NCI-H1105 (cell line): ENCODE measurements around the gene THAP5.

Source experiments
- DNase-seq: peaks from one replicate; lab custom pipeline; 2025; lab: John Stamatoyannopoulos, UW

Gene THAP5, protein sequence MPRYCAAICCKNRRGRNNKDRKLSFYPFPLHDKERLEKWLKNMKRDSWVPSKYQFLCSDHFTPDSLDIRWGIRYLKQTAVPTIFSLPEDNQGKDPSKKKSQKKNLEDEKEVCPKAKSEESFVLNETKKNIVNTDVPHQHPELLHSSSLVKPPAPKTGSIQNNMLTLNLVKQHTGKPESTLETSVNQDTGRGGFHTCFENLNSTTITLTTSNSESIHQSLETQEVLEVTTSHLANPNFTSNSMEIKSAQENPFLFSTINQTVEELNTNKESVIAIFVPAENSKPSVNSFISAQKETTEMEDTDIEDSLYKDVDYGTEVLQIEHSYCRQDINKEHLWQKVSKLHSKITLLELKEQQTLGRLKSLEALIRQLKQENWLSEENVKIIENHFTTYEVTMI

DNA sequence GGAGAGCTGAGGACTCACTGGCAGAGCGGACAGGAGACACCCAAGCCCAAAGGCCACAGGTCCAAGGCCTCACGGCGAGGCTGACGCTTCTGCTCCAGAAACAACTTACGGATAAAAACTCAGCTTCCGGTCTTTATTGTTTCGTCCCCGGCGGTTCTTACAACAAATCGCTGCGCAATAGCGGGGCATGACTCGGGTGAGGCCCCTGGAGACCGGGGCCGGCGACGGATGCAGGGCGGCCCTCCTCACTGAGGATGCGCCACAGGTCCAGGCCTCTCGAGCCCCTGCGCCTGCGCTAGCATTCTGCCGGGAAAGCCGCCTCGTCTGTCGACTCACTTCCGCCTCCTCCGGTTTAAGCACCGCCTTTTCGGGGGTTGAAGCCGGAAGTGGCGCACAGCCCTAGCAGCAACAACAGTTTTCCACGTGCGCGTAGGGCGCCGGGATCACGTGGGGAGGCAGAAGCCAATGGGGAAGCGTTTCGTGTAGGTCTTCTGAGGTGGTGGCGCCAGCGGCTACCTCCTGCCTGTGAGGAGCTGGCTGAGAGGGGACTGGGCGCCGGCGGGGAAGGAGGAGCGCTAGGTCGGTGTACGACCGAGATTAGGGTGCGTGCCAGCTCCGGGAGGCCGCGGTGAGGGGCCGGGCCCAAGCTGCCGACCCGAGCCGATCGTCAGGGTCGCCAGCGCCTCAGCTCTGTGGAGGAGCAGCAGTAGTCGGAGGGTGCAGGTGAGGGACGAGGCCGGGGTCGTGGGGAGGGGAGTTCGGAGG is at the start of gene THAP5, which contains the start of gene DNAJB9:
Gene THAP5 (minus strand): TSS at position 326 of the 765 bp plus-strand sequence. CDS start 137 bp downstream, at position 189.
Gene DNAJB9 (plus strand): TSS at position 494 of the 765 bp plus-strand sequence. CDS start 1,853 bp downstream, outside the sequence.
- DNase-seq: peak; percentile 100

DNA sequence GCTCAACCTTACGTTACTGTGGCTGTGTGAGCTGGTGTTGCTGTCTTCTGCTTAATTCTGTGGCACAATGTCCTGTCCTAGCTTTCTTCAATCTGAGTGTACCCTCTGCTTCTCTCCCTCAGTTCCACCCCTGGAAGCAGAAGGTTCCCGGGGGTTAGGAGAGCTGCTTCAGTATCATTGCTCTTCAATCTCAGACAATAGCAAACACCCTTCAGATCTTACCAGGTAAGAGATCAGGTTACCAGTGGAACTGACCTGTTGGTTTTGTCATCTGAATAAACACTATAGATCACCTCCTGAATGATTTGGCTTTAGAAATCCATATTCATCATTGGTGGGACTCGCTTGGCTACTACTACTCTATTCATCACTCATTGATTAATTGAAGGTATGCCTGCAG is 48.5 kb upstream of the THAP5 start:
- no peak for DNase-seq

DNA sequence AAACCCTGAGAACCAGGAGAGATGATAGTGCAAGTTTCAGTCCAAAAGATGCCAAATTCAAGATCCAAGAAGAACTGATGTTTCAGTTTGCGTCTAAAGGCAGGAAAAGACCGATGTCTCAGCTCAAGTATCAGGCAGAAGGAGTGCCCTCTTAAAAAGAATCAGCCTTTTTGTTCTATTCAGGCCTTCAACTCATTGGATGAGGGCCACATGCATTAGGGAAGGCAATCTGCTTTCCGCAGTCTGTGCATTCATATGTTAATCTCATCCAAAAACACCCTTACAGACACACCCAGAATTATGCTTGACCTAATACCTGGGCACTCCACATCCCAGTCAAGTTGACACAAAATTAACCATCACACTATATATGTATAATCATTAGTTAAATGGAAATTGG is 45.4 kb upstream of the THAP5 start:
- DNase-seq: no peak

DNA sequence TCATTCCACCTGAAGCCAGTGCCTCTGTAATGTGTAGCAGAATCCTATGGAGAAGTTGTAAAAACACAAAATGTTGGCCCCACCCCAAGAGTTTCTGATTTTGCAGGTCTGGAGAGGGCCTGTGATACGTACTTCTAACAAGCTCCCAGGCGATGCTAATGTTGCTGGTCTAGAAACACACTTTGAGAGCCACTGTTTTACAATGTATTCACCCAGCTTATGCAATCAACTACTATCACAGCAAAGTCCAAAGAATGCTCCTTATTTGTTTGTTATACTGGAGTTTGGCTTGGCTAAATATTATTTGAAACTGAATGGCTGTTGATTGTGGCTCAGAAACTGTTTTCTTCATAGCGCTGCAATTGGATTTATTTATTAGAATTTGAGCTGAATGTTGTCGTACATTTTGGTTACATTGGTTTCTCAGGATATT is 44.5 kb upstream of the THAP5 start:
- DNase-seq: no peak

DNA sequence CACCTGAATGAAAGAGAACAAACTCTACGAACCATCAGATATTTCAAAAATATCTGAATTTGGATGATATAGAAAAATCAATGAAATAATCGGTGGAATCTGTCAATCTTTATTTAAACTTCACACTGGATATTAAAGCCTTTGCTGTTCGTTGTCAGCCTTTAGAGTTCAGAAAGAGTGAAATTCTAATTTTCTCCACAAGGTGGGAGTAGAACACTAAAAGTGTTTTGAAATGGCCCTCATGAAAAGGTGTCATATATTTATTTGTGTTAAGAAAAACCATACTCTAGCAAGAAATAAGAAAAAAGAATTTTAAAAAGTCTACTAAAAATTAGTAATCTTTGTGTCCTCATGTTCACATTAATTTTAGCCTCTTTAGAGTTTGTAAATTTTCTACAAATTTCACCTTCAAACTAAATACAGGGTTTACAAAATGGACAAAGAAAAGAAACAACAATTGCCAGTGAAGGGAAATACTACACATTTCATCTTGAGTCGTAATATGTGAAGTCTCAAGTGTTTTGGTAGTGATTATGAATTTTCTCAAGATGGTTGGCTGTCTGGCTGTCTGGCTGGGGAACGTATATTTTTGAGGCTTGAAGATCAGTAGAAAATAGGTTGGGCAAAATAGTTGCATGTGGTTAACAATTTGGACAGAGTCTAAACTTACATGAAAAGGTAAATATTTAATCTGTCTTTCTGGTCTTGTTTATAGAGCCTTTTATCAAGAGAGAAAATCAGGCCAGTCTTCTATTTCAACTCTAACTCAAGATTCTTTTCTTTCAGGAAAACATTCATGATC is 43.8 kb upstream of the THAP5 start:
- DNase-seq: no peak

DNA sequence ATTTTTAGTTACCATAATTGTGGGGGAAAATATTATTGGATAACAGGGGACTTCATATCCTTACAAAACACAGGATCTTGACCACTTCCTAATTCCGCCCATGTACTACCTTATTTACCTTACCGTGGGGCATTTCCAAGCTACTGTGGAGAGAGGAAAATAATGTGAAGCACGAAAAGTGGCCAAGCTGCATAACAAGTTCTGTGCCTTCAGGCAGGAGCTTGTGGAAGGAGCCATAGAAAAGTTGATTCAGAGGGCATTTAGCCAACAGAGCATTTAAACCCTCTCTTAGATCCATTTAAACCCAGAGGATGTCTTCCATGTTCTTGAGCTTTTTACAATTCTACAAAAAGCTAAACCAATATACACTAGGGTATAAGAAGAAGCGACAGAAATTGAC is 41.8 kb upstream of the THAP5 start:
- DNase-seq: no peak

DNA sequence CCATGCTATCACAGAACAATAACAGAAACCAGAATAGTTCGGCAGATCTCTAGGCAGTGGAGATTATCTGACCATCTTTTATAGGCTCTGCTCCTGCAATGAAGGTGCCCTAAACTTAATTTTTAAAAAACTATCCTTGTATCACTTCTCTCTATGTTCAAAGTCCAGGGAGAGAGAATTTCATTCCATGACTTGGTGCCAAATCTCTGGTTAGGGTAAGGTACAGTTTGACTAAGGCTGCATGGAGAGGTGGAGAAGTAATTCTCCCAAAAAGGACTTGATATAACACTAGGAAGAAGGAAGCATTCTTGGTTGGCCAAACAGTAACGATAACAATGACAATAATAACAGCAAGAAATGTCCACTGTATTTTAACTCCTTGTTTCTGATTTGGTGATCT is 40.1 kb upstream of the THAP5 start:
- DNase-seq: no peak

DNA sequence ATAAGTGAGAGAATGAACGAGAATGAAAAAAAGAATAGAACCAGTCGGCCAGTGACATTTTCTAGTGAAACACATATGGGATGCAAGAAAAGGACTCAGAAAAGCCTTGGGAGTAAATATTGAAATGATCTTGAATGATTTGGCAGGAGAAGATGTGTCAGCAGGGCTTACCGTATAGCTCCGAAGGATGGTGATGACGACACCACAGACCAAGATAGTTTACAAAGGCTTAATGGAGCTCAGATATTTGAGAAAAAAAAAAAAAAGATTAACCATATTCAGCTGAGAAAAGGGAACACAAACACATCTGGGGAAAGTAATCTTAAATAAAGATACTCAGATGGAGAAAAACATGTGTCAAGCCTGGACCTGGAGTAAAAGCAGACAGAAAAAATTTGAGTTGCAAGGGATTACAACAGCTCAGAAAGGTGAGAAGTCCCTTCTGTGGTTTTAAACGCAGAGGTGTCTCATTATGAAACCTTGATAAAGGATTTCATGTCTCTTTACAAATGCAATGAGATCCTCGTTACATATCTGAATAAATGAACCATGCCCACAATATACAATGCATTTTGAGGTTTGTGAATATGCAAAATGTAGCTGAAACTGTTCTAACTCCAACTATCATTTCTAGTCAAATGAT is 36.2 kb upstream of the THAP5 start:
- no peak for DNase-seq

DNA sequence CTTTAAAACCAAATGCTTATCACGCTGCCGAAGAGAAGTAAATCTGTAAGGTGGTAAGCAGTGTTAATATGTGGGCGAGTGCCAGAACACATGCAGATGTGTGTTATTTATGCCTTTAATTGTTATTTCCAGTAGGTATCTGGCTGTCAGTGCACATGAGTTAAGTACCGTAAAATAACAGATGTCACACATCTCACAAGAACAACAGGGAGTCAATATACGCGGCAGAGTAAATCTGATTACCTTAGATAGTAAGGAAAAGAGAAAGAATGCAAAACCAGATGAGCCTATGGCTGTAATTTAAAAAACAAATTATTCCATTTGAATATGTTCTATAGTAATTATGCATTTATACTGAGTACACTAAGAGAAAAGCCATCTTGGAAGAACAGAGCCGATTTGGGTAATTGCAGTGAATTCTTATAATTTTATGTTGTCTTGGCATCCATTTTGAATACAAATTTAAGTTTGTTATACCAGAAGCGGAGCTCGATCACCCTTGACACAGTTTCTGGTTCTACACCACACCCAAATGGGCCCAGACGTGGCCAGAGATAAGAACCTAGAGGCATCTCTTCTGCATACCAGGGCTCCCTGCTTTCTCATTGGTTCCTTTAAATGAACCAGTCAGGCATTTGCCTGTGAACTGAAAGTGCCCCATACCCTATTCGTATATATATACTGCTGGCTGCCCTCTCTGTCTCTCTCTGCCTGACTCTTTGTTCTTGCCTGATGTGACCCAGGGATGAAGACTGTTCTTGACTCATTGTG is 35.0 kb upstream of the THAP5 start:
- DNase-seq: no peak

DNA sequence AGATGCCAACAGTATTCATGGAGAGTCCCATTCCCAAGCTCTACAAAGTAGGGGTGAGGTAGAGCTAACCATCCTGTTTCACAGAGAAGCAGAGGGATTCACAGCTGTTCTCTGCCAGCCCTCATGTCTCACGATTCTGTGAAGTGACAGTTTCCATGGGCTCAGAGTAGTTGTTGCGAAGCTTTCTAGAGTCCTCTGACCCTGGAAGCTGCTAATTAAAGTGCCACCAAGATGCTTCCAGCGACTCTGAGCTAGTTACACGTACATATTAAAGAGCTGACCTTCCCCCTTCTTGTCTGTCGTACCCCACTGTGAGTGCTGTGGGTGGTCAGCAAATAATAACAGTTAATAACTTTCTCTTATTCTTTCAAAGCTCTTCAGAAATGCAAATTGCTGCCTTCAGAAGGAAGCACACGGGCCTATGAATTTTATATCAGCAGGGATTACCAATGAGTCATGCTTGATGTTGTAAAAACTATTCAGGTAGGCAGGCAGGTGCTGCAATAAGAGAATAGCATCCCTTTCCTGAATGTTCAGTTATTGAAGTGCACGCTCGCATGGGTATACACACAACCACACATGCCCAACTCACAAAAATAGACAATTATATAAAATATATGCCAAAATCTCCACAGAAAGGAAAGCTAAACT is 34.3 kb upstream of the THAP5 start:
- no peak for DNase-seq

DNA sequence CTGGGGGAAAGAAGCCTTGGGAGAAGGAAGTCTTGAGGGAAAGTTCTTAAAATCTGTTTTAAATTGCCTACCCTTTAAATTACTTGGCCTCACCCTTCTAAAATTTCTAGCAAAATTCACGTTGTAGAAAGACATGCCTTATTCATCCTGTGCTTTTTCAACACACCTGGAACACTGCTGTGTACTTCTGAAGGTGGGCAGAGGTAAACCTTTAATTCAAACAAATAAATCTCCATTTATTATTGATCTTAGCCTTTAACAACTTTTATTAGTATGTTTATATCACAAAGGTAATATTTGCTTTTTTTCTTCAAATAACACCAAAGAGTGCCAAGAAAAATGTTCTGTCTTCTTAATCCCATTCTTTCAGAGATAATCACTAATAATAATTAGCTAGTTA is 30.9 kb upstream of the THAP5 start:
- DNase-seq: no peak

DNA sequence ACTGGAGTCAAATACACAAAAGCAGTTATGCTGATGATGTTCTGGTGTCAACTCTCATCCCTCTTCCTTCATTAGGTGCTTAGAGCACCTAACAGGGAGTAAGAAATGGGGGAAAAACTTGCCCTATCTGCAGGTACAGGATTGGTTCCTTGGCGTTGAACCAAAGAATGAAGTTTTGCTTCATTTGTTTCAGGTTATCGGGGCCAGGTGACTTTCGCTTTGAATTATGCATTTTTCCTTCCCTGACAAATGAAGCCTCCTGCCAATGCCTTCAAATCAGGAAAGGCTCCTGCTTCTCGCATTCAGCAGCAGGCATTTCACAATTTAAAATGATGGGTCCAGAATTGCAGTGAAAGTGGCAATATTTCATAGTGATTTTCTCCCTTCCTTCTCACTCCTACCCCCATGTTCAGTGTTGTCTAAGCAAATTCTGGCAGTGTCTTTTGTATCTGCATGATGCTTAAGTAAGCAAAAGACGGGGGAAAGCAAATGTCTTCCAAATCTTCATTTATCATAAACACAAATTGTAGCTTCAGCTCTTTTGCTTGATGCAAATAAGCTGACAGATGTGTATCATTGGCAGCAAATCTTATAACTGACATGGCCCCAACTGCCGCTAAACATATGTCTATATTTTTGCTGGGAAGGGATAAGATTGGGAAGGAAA is 29.5 kb upstream of the THAP5 start:
- DNase-seq: no peak

DNA sequence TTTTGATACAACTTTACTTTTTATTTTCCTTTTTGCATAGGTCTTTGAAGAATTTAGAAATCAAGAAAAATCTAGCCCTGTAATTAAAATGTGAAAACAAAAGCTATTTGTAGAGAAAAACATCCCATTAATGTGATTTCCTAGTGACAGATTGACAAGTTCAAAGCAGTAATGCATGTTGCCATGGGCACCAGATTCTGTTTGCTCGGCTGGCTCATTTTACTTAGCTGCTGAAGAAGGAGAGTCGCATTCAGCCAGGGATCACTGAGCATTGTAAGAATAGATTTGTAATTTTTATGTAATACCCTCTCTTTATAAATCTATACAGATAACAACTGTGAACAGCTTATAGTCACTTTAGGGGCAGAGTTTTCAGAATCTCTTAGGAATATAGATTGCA is 28.6 kb upstream of the THAP5 start:
- DNase-seq: no peak

DNA sequence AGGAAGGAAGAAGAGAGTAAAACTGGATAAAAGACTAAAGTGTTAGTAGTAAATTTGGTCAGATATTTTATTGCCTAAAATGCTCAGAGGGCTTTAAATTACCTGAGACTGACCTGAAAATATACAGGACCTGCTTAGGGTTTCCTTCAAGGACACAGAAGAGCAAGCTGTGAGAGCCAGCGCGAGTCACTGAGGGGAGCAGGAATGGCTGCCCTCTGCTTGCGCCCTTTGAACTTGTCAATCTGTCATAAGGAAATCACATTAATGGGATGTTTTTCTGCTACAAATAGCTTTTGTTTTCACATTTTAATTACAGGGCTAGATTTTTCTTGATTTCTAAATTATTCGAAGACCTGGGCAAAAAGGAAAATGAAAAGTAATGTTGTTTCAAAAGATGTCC is 27.1 kb upstream of the THAP5 start:
- no peak for DNase-seq

DNA sequence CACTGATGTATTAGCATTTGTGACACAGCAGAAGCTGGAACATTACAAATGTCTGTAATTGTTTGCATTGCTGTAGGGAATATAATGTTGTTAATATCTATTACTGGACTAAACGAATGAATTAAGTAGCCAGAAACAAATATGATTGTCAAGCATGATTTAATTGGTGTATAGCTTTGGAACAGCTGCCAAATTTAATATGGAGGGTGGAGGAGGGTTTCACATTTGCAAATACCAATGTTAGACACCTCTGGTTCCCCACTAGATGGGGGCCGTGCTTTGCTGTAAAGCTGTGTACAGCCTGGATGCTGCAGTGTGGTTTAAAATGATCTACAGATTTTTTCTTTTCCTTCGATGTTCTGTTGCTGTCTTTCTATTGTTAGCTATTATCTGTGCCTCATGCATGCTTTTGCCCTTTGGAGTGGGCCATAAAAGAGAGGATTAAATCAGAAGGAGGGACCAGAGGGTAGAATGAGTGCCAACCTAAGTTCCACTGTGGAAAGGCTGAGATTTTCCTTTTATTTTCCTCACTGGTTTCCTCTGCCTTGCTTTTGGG is 23.2 kb upstream of the THAP5 start:
- peak; percentile 82 for DNase-seq

DNA sequence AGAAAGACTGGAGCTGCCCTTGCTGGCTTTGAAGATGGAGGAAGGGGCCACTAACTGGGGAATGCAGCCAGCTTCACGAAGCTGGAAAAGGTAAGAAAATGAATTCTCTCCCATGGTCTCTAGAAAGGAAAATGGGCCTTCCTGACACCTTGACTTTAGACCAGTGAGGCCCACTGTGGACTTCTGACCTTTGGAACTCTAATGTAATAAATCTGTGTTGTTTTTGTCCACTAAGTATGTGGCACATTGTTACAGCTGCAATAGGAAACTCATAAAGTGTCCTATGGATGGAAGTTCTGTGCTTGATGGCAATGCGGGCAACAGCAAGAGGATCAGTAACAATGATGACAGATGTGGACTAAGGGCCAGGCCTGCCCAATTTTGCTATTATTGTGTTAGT is 21.1 kb upstream of the THAP5 start:
- no peak for DNase-seq

DNA sequence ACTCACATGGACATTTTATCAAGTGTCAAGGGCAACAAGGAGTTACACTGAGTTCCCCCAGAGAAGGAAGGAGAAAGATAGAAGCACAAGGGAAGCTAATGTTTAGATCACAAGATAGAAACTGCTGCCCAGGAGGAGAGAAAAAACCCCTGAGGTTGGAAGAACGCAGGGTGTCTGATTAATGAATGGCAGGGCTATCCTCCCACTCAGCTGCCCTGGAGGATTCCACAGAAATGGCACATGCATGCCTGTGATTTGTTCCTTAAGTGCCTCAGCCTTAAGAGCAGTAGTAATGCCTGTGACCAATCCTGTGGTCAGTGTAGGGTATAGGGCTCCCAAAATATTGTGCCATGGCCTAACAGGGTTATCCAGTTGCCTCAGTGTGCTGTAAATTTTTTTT is 20.4 kb upstream of the THAP5 start:
- DNase-seq: no peak

DNA sequence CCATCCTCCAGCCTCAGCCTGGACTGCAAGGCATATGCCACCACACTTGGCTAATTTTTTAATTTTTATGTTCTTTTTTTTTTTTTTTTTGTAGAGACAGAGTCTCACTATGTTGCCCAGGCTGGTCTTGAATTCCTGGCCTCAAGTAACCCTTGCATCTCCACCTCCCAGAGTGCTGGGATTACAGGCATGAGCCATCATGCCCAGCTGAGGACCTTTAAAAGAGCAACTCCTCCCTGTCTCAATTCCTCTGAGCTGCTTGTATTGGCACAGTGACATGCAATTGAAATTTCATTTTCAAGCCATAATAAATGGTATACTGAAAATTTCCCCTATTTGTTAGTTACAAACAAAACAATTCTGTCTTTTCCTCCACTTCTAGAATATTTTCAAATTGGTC is 19.7 kb upstream of the THAP5 start:
- DNase-seq: no peak

DNA sequence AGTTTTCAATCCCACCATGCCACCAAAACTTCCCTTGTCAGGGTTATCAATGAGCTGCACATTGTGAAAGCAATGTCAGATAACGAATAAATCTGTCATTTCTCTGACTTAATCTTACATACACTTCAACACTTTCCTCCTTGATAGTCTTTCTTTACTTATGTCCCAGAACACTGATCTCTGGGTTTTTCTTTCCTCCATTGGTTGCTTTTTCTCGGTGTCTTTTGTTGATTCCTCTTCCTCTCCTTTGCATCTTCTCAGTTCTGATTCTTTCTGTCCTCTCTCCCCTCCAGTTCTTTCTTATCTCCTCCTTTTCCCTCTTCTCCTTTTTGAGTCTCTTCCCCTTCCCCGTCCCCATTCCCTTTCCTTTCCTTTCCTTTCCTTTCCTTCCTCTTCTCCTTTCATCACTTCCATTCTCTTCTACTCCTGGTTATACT is 16.8 kb upstream of the THAP5 start:
- DNase-seq: no peak

DNA sequence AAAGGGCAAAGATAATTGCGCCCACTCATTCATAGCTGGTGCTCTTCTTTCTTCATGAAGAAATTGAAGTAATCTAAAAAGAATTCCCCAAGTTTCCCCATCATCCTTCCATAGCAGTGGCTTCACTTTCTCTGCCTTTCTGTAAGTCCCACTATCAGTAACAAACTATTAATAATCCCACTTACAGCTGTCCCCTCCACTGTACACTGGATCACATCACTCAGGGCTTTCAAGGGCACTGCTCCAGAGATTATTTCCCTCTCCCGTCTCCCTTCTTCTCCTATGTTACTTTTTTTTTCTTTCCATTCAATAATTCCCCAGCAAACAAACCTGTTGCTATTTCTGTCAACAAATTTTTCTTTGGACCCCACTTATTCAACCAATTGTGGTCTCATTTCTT is 16.3 kb upstream of the THAP5 start:
- DNase-seq: no peak
